ENCODE results near the gene PLA2G4B.

- TF ChIP-seq POLR2A (IDR thresholded peaks at IDR 0.05; ENCODE audit: control extremely low read depth in 1 of 2, low read depth in 2 of 2, low read length in 2 of 2) = no peak
- no peak for TF ChIP-seq CEBPB (IDR thresholded peaks at IDR 0.05; ENCODE audit: low read depth, low read length)
- no peak for TF ChIP-seq TAF1 (IDR thresholded peaks at IDR 0.05; ENCODE audit: low read depth, low read length)
- no peak for TF ChIP-seq CTCF (IDR thresholded peaks at IDR 0.05; ENCODE audit: control extremely low read depth in 1 of 3, insufficient read depth in 1 of 3, low read depth in 1 of 3, low read length in 3 of 3)
- no peak for TF ChIP-seq GABPA (IDR thresholded peaks at IDR 0.05; ENCODE audit: borderline replicate concordance, insufficient read depth, low read length)
- TF ChIP-seq BACH1 (IDR thresholded peaks at IDR 0.05; ENCODE audit: low read length) = no peak
- TF ChIP-seq SIN3A (conservative IDR thresholded peaks at IDR 0.05 in 1 of 2, IDR thresholded peaks at IDR 0.05 in 1 of 2; ENCODE audit: low read depth in 1 of 2, low read length in 2 of 2) = no peak
- no peak for TF ChIP-seq CHD2 (IDR thresholded peaks at IDR 0.05; ENCODE audit: low read length)
- no peak for TF ChIP-seq POLR2AphosphoS5 (IDR thresholded peaks at IDR 0.05; ENCODE audit: low read depth, low read length)
- TF ChIP-seq HDAC2 (IDR thresholded peaks at IDR 0.05; ENCODE audit: borderline replicate concordance in 1 of 2, low read depth in 2 of 2, low read length in 2 of 2) = no peak
- no peak for TF ChIP-seq CHD1 (IDR thresholded peaks at IDR 0.05; ENCODE audit: low read depth, low read length)
Observed at GRCh38 chr15:41853831-41854230, 15.2 kb downstream of the PLA2G4B start.
